Measurements from ENCODE around the gene ZMYND8.
"Not testable (repeated sequence)": the region's sequence is repeated elsewhere in the genome, so short reads cannot be mapped to it uniquely, and the experiment has no call there.

Gene ZMYND8

GRCh38 chr20:47392721-47393073 lies 36.2 kb upstream of the ZMYND8 start:
- TF ChIP-seq, protein P1, sequence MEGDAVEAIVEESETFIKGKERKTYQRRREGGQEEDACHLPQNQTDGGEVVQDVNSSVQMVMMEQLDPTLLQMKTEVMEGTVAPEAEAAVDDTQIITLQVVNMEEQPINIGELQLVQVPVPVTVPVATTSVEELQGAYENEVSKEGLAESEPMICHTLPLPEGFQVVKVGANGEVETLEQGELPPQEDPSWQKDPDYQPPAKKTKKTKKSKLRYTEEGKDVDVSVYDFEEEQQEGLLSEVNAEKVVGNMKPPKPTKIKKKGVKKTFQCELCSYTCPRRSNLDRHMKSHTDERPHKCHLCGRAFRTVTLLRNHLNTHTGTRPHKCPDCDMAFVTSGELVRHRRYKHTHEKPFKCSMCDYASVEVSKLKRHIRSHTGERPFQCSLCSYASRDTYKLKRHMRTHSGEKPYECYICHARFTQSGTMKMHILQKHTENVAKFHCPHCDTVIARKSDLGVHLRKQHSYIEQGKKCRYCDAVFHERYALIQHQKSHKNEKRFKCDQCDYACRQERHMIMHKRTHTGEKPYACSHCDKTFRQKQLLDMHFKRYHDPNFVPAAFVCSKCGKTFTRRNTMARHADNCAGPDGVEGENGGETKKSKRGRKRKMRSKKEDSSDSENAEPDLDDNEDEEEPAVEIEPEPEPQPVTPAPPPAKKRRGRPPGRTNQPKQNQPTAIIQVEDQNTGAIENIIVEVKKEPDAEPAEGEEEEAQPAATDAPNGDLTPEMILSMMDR (IDR thresholded peaks at IDR 0.05; ENCODE audit: control insufficient read depth, extremely low read depth, insufficient read depth) = no peak
- no peak overlapping the region for H3K4me3 ChIP-seq (ENCODE audit: low read depth, low read length)
- no peak for DNase-seq (ENCODE audit: low read depth)

- DNase-seq (ENCODE audit: low read depth) = no peak
- no peak overlapping the region for H3K4me3 ChIP-seq (ENCODE audit: low read depth, low read length)
- TF ChIP-seq, protein P1 (IDR thresholded peaks at IDR 0.05; ENCODE audit: control insufficient read depth, extremely low read depth, insufficient read depth) = no peak
Measured at GRCh38 chr20:47392015-47392720, 35.7 kb upstream of the ZMYND8 start.

GRCh38 chr20:47391276-47392010 lies 34.9 kb upstream of the ZMYND8 start:
- TF ChIP-seq, protein P1 (IDR thresholded peaks at IDR 0.05; ENCODE audit: control insufficient read depth, extremely low read depth, insufficient read depth) = no peak
- H3K4me3 ChIP-seq (ENCODE audit: low read depth, low read length) = no peak overlapping the region
- DNase-seq (ENCODE audit: low read depth) = no peak

GRCh38 chr20:47389867-47390347 lies 33.4 kb upstream of the ZMYND8 start:
- TF ChIP-seq, protein P1 (IDR thresholded peaks at IDR 0.05; ENCODE audit: control insufficient read depth, extremely low read depth, insufficient read depth) = no peak
- no peak for DNase-seq (ENCODE audit: low read depth)
- H3K4me3 ChIP-seq (ENCODE audit: low read depth, low read length) = no peak overlapping the region

- H3K4me3 ChIP-seq (ENCODE audit: low read depth, low read length); DNase-seq (ENCODE audit: low read depth): not testable (repeated sequence)
Measured at GRCh38 chr20:47385968-47386367, 29.5 kb upstream of the ZMYND8 start.

DNA sequence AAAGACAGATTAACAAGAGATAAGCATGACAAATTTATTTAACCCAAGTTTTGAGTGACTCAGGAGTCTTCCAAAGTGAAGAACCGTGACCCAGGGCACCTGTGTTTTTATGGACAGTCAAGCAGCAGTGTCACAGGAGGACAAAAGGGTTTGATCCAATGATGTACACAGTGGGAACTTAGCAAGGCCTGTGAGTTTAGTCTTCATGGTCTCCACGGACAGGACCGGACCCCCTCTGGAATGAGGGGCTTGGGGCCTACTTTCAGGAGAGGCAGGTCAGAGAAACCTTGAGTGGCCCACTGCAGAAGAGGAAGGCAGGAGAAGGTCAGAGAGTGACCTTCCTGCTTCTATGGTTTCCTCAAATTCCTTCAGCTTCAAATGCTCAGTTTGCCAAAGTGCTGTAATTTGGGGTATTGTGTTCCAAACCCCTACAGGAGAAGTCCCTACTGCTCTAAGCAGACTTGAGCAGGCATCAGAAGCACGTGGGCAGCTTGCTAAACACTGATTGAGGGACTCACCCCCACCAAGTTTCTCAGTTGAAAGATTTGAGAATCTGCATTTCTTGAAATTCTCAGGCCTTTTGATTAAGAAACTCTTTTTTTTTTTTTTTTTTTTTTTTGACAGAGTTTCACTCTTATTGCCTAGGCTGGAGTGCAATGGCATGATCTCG lies 26.4 kb upstream of the ZMYND8 start:
- H3K4me3 ChIP-seq (ENCODE audit: low read depth, low read length) = no peak overlapping the region
- TF ChIP-seq, protein P1 (IDR thresholded peaks at IDR 0.05; ENCODE audit: control insufficient read depth, extremely low read depth, insufficient read depth) = no peak
- DNase-seq (ENCODE audit: low read depth) = no peak

GRCh38 chr20:47380481-47380880 lies 24.0 kb upstream of the ZMYND8 start:
- no peak for DNase-seq (ENCODE audit: low read depth)
- no peak overlapping the region for H3K4me3 ChIP-seq (ENCODE audit: low read depth, low read length)
- TF ChIP-seq, protein P1 (IDR thresholded peaks at IDR 0.05; ENCODE audit: control insufficient read depth, extremely low read depth, insufficient read depth) = no peak
